ENCODE measurements around the gene CBX4. TPM values are rescaled to one million over a fixed set of nuclear protein-coding genes. Genes with fewer than 3 reads are reported as not detected.
A peak's percentile ranks its signal among the peaks of the same experiment; 100 is the strongest.

CBX4 gene
- total and polyA plus RNA-seq, 2 of the 13 experiments (the other 11 are each of a cell fraction or from before 2014, with no cell fraction given): 25.8 to 50.8 TPM

- ChIA-PET POLR2A (interaction anchor here (0.9 to 2.0 kb wide), 7 partner anchors 11 to 204 kb away, joined by 3 to 7 read pairs (median 4); partner anchors contain the start of gene CBX4), CTCF (ENCODE audit: low intra/inter-chr PET ratio, low total read pairs) (interaction anchor here (1.0 to 2.4 kb wide), 5 partner anchors 22 to 181 kb away, joined by 3 to 14 read pairs (median 6); no protein-coding TSS in a partner anchor)
- peak overlapping the region; percentile 22 to 67 (median 48); a peak in 4 of 6 replicates for H3K4me3 ChIP-seq (replicated peaks in 1 of 3; ENCODE audit: insufficient read depth in 1 of 3, low read depth in 2 of 3, low read length in 3 of 3)
- DNase-seq (ENCODE audit: low spot score) (no peak), FAIRE-seq (no peak), ATAC-seq (peak; percentile 41)
- peaks cover 46% of the 10 kb centered on the region for H3K4me1 ChIP-seq (ENCODE audit: insufficient read depth, low read length)
- BruUV-seq (replicated peaks): no TSS peak
- H3K9ac ChIP-seq (ENCODE audit: insufficient read depth, low read depth, low read length): peak overlapping the region; percentile 37; the same call in 1 of the 2 replicates
- 25% methylated on average over 33 of the region's 52 CpGs for WGBS (ENCODE audit: low lambda C conversion rate)
- no peaks in the 10 kb centered on the region for H3K79me2 ChIP-seq (ENCODE audit: insufficient read depth, low read length)
- intact Hi-C loops (cut with micrococcal nuclease; ENCODE audit: unreplicated experiment) (loop anchor here (5.0 kb wide), 1 partner anchor 183 kb away; no protein-coding TSS in a partner anchor), in situ Hi-C loops (cut with HindIII; ENCODE audit: extremely low pct_ligation_motif_present, low pct_unique_long_range_greater_than_20kb) (no loop called here)
- H3K36me3 ChIP-seq (replicated peaks in 1 of 2; ENCODE audit: control insufficient read depth in 1 of 2, insufficient read depth in 2 of 2, low read length in 2 of 2): peaks cover 0 to 7% of the 10 kb centered on the region in 2 experiments; a peak in 1 of 5 replicates
- no peak overlapping the region for H2AFZ ChIP-seq (ENCODE audit: low read length)
- peaks cover 18 to 48% of the 10 kb centered on the region in 2 experiments for H3K27me3 ChIP-seq (ENCODE audit: control insufficient read depth in 1 of 2, insufficient read depth in 2 of 2, low read length in 2 of 2)
- peaks cover 7% of the 10 kb centered on the region; the same call in 1 of the 2 replicates for H4K20me1 ChIP-seq (ENCODE audit: insufficient read depth, low read length)
- H3K4me2 ChIP-seq (ENCODE audit: low read depth, low read length): peak overlapping the region; percentile 72
- no peaks in the 10 kb centered on the region for H3K9me3 ChIP-seq (ENCODE audit: low read length)
- H3K27ac ChIP-seq (ENCODE audit: extremely low read length, insufficient read depth, low read length): no peak overlapping the region
- TF ChIP-seq DZIP1 (CRISPR knock-in tag; IDR thresholded peaks at IDR 0.05) (0 out of 2 replicates have a peak, but pooled peaks have one; percentile 19), ZNF468 (CRISPR knock-in tag; IDR thresholded peaks at IDR 0.05) (no peak), ZMAT5 (CRISPR knock-in tag; IDR thresholded peaks at IDR 0.05; ENCODE audit: borderline replicate concordance, low read depth) (no peak), ZNF850 (CRISPR knock-in tag; conservative IDR thresholded peaks at IDR 0.05) (0 out of 2 replicates have a peak, but pooled peaks have one; percentile 44), ZUFSP (CRISPR knock-in tag; IDR thresholded peaks at IDR 0.05; ENCODE audit: borderline replicate concordance) (no peak), ZNF589 (CRISPR knock-in tag; conservative IDR thresholded peaks at IDR 0.05) (no peak), CENPX (CRISPR knock-in tag; IDR thresholded peaks at IDR 0.05) (no peak), ZBTB33 (CRISPR knock-in tag; IDR thresholded peaks at IDR 0.05) (no peak), LRRFIP1 (CRISPR knock-in tag; conservative IDR thresholded peaks at IDR 0.05) (no peak)
These were observed 50.0 kb downstream of the CBX4 start for GRCh38 chr17:79788989-79789942.
